Activated gamma-delta T cell treated with anti-CD3 and anti-CD28 coated beads, Interleukin-2, amount 50 U/mL, for 16 hours (primary cell): ENCODE results near the gene HSD3B2.
"Not testable (repeated sequence)": the region's sequence is repeated elsewhere in the genome, so short reads cannot be mapped to it uniquely, and the experiment has no call there.

Experiments
- DNase-seq: peaks from one replicate; pipeline ENCODE4 v3.0.0-alpha.2; 2020; ENCODE audit warnings: low read depth

HSD3B2 gene

GRCh38 chr1:119414950-119415349, at the start of gene HSD3B2:
Gene HSD3B2 (plus strand): TSS chr1:119415150. CDS start chr1:119415420, 270 bp downstream.
- no peak for DNase-seq

- DNase-seq, result no peak
Measured at GRCh38 chr1:119366424-119366823, 48.5 kb upstream of the HSD3B2 start.

GRCh38 chr1:119367432-119368124, 47.4 kb upstream of the HSD3B2 start:
- DNase-seq, result no peak

DNA sequence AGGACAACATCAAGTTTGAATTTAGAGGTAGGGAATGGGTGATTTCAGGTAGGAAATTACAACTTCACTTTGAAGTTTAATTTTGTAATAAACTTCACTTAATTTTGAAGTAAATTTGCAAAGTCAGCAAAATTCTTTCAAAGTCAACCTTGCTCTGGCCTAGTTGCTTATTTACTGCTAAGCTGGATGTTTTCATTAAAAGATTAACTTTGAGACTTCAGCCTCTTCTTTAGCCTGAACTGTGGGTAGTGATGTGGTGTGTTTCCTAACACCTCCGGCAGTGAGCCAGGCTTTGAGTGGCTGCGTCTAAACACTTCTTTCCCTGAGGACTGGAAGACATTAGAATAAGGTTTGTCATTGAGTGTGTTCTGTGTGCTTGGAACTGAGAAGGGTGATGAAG, 46.4 kb upstream of the HSD3B2 start, which contains the start of gene HAO2:
Gene HAO2, plus strand, starts transcription at position 232 of the 400 bp plus-strand sequence. CDS start 12,301 bp downstream, outside the sequence.
- no peak for DNase-seq

GRCh38 chr1:119370748-119371147, 44.2 kb upstream of the HSD3B2 start:
- DNase-seq, result no peak

DNA sequence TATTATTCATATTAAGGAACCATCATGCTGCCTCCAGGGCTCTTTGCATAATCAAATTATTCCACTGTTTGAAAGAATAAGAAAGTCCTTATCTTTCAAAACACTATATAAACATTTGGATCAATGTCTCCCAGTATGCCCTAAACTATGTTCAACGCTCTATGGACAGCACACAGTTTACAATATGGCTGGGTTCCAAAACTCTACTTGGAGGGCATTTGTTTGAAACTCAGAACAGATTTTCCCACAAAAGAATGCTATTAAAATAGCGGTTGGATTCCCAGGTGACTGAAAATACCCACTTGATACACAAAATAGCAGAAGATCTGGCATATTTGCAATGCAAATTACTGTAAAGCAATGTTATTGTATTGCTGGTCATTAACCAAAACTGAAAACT, 43.1 kb upstream of the HSD3B2 start:
- no peak for DNase-seq

GRCh38 chr1:119372503-119373086, 42.4 kb upstream of the HSD3B2 start:
- no peak for DNase-seq

- DNase-seq, result no peak
Measured at GRCh38 chr1:119373465-119373864, 41.5 kb upstream of the HSD3B2 start.

DNA sequence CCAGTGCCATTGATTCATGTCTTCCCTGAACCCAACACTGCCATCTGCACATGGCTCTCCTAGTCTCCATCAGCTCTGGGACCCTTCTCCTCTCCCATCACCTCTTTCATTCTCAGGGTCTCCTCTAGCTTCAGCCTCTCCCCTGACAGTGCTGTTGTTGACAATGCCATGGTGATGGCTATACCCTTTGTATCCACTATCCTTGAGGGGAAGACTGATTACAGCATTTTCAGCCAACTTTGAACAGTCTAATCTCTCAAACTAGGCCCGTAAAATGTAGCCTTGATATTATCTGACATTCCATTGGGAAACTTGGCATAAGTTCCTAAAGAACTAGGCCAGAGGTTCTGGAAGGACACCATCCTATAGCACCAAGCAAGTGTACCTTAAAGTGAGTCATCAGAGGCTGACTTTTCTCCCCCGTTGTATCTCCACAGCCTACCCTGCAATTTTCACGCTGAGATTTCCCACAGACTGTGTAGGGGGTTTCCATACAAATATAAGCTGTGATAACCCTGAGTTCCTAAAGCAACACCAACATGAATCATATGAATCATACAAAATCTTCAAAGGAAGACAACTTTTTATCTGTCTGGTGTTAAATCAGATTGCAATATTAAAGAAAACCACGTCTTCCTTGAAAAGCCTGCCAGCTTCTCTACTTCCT, 40.6 kb upstream of the HSD3B2 start:
- no peak for DNase-seq

GRCh38 chr1:119375366-119375765, 39.6 kb upstream of the HSD3B2 start:
- no peak for DNase-seq

GRCh38 chr1:119376594-119376993, 38.4 kb upstream of the HSD3B2 start:
- no peak for DNase-seq

GRCh38 chr1:119377594-119377993, 37.4 kb upstream of the HSD3B2 start:
- not testable (repeated sequence) for DNase-seq

DNA sequence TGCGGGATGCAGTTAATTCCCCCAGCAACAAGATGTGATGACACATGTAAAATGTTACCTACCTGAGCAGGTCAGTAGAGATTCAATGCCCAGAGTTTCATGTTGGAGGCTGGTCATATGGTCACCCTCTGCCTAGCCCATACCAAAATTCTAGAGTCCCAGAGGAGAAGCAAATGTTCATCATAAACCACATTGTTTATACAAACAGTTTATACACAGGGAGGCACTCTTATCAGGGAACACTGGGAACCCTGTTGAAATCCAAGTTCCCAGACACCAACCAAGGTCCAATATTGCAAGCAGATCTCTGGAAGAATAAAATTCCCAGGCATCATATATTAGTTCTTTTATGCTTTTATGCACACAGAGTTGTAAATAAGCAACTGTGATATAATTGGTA, 35.8 kb upstream of the HSD3B2 start:
- DNase-seq, result no peak

DNA sequence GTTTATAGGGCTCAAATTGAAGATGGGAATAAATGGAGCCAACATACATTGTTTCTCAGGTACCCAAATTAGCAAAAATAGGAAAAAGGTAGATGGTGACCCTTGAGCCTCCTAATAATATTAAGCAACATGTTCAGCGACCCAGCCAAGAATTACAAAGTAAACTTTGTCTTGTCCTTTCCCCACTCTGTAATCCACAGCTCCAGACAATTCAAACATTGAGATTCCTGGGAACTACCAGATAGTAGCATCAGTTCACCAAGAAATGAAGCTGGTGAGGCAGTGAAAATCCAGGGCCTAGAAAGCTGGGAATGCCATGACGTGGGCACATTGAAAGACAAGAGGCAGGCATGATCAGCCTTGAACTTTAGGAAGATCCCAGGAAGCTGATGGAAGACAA, 34.6 kb upstream of the HSD3B2 start:
- no peak for DNase-seq

- DNase-seq, result no peak
Measured at GRCh38 chr1:119380983-119381662, 33.8 kb upstream of the HSD3B2 start.

- DNase-seq, result no peak
Measured at GRCh38 chr1:119384591-119384990, 30.4 kb upstream of the HSD3B2 start.

- DNase-seq, result no peak
Measured at GRCh38 chr1:119385650-119386049, 29.3 kb upstream of the HSD3B2 start.

- DNase-seq, result no peak
Measured at GRCh38 chr1:119387858-119388257, 27.1 kb upstream of the HSD3B2 start.

GRCh38 chr1:119388450-119388849, 26.5 kb upstream of the HSD3B2 start:
- no peak for DNase-seq

- no peak for DNase-seq
Measured at GRCh38 chr1:119390526-119390925, 24.4 kb upstream of the HSD3B2 start.

DNA sequence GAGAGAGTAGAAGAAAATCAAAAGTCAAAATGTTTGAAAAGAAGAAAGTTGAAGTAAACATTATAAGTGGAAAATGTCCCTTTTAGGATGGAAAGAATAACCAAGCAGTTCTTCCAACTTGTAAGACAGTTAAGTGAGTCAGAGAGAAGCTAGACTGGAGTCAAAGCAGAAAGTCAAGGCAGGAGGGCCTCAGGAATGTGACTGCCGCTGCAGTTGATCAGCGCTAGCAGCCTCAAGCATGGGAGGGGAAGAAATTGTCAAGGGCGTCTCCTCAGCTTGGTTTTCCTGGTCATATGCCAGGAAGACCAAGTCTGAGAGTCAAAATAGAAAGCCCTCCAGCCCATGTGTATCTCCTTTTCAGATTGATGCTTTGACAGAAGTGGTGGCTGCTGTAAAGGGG, 23.2 kb upstream of the HSD3B2 start:
- no peak for DNase-seq

- DNase-seq, result no peak
Measured at GRCh38 chr1:119394085-119394484, 20.9 kb upstream of the HSD3B2 start.

DNA sequence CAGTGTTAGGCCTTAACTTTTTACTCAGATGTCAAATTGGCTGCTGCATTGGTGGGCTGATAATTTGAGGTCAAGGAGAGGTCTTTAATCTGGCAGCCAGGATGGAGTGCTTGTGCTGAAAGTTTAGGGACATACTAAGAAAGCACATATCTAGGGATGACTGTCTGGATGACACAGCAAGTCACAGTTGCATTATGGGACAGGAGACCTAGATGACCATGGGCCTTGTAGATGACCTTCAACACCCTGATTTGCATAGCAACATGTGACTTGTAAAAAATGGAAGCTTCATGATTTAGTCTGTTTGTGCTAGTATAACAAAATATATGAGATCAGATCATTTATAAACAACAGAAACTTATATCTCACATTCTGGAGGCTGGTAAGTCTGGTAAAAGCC, 18.0 kb upstream of the HSD3B2 start:
- no peak for DNase-seq
